IgD-negative memory B cell (primary cell): ENCODE results near the gene CDKN2B. TPM values are rescaled to one million over a fixed set of nuclear protein-coding genes. Genes with fewer than 3 reads are reported as not detected.

Experiments used
- H3K27ac Mint-ChIP-seq, 3 donors: one replicate each; pipeline ENCODE4 v1.8.0; 2020 to 2022; ENCODE audit warnings: mild to moderate bottlenecking in 3 of 3, mixed read lengths in 3 of 3, moderate library complexity in 1 of 3
- H3K27me3 Mint-ChIP-seq: one replicate; pipeline ENCODE4 v1.8.0; 2021; ENCODE audit warnings: mixed read lengths
- H3K36me3 Mint-ChIP-seq: one replicate; pipeline ENCODE4 v1.8.0; 2020; ENCODE audit warnings: mild to moderate bottlenecking, mixed read lengths
- H3K4me1 Mint-ChIP-seq, 3 donors: one replicate each; pipeline ENCODE4 v1.8.0; 2020 to 2022; ENCODE audit warnings: mixed read lengths in 3 of 3, mild to moderate bottlenecking in 1 of 3
- H3K4me3 Mint-ChIP-seq, 4 donors: one replicate each; pipeline ENCODE4 v1.8.0; 2020 to 2022; ENCODE audit warnings: mild to moderate bottlenecking in 4 of 4, mixed read lengths in 4 of 4, moderate library complexity in 3 of 4
- H3K9me3 Mint-ChIP-seq, 3 donors: one replicate each; pipeline ENCODE4 v1.8.0; 2020 to 2021; ENCODE audit warnings: mixed read lengths in 3 of 3, mild to moderate bottlenecking in 1 of 3
- polyA plus RNA-seq: library from polyadenylated mRNA; unstranded; fragments of 300-500 nt; fragmentation: Illumina TruSeq; gene quantifications from one replicate; pipeline ENCODE4 v1.2.3, GENCODE V29; 2021

Gene CDKN2B
- polyA plus RNA-seq, 1 donor from 2014 or later = 0.23 TPM

GRCh38 chr9:21993893-21994555 is 15.1 kb downstream of the CDKN2B start, which contains the start of gene CDKN2A:
Gene CDKN2A (minus strand): TSS chr9:21994392.
- Mint-ChIP-seq H3K36me3 (peaks cover 2% of the 10 kb centered on the region), H3K4me1 (peaks cover 11 to 16% (median 15%) of the 10 kb centered on the region in 3 donors), H3K27ac (peak within 1 kb of the TSS; percentile 93 to 98 (median 97)), H3K27me3 (peaks cover 13% of the 10 kb centered on the region), H3K4me3 (peak within 1 kb of the TSS; percentile 96 to 100 (median 100)), H3K9me3 (peaks cover 0 to 2% (median 0%) of the 10 kb centered on the region in 3 donors)

GRCh38 chr9:21993007-21993406 is 16.1 kb downstream of the CDKN2B start:
- peaks cover 16% of the 10 kb centered on the region for H3K27me3 Mint-ChIP-seq
- peaks cover 0 to 2% (median 0%) of the 10 kb centered on the region in 3 donors for H3K9me3 Mint-ChIP-seq
- peak overlapping the region; percentile 96 to 100 (median 100) for H3K4me3 Mint-ChIP-seq
- H3K4me1 Mint-ChIP-seq = peaks cover 11 to 16% (median 15%) of the 10 kb centered on the region in 3 donors
- peak overlapping the region in 2 of 3 donors; percentile 88 to 97 for H3K27ac Mint-ChIP-seq
- H3K36me3 Mint-ChIP-seq = peaks cover 2% of the 10 kb centered on the region

GRCh38 chr9:21991072-21991959 is 17.8 kb downstream of the CDKN2B start:
- H3K27me3 Mint-ChIP-seq = peaks cover 21% of the 10 kb centered on the region
- H3K4me3 Mint-ChIP-seq = peak overlapping the region in 2 of 4 donors; percentile 49 to 53
- H3K27ac Mint-ChIP-seq = peak overlapping the region in 1 of 3 donors; percentile 74
- H3K36me3 Mint-ChIP-seq = peaks cover 2% of the 10 kb centered on the region
- H3K9me3 Mint-ChIP-seq = peaks cover 0 to 1% (median 0%) of the 10 kb centered on the region in 3 donors
- peaks cover 15 to 18% (median 17%) of the 10 kb centered on the region in 3 donors for H3K4me1 Mint-ChIP-seq

- peak overlapping the region in 2 of 4 donors; percentile 53 to 65 for H3K4me3 Mint-ChIP-seq
- H3K27ac Mint-ChIP-seq = peak overlapping the region in 2 of 3 donors; percentile 70 to 74
- peaks cover 2% of the 10 kb centered on the region for H3K36me3 Mint-ChIP-seq
- peaks cover 10 to 13% (median 11%) of the 10 kb centered on the region in 3 donors for H3K4me1 Mint-ChIP-seq
- H3K27me3 Mint-ChIP-seq = peaks cover 26% of the 10 kb centered on the region
- H3K9me3 Mint-ChIP-seq = no peaks in the 10 kb centered on the region
Observed at GRCh38 chr9:21989440-21990189, 19.5 kb downstream of the CDKN2B start.

GRCh38 chr9:21988056-21988990 is 20.8 kb downstream of the CDKN2B start:
- H3K4me3 Mint-ChIP-seq = no peak overlapping the region
- peaks cover 4 to 12% (median 5%) of the 10 kb centered on the region in 3 donors for H3K4me1 Mint-ChIP-seq
- H3K36me3 Mint-ChIP-seq = peaks cover 2% of the 10 kb centered on the region
- H3K27ac Mint-ChIP-seq = peak overlapping the region in 2 of 3 donors; percentile 21 to 35
- peaks cover 31% of the 10 kb centered on the region for H3K27me3 Mint-ChIP-seq
- no peaks in the 10 kb centered on the region for H3K9me3 Mint-ChIP-seq

GRCh38 chr9:21985964-21986667 is 23.0 kb downstream of the CDKN2B start:
- no peaks in the 10 kb centered on the region for H3K9me3 Mint-ChIP-seq
- peaks cover 2% of the 10 kb centered on the region for H3K36me3 Mint-ChIP-seq
- H3K4me3 Mint-ChIP-seq = no peak overlapping the region
- H3K27ac Mint-ChIP-seq = no peak overlapping the region
- peaks cover 31% of the 10 kb centered on the region for H3K27me3 Mint-ChIP-seq
- peaks cover 2 to 5% (median 2%) of the 10 kb centered on the region in 3 donors for H3K4me1 Mint-ChIP-seq

GRCh38 chr9:21984101-21984500 is 25.0 kb downstream of the CDKN2B start:
- Mint-ChIP-seq H3K27ac (no peak overlapping the region), H3K36me3 (no peaks in the 10 kb centered on the region), H3K27me3 (peaks cover 28% of the 10 kb centered on the region), H3K4me3 (no peak overlapping the region), H3K4me1 (peaks cover 2 to 5% (median 2%) of the 10 kb centered on the region in 3 donors), H3K9me3 (peaks cover 0 to 3% (median 0%) of the 10 kb centered on the region in 3 donors)

GRCh38 chr9:21983561-21983935 is 25.6 kb downstream of the CDKN2B start:
- Mint-ChIP-seq H3K27ac (peak overlapping the region in 1 of 3 donors; percentile 28), H3K36me3 (no peaks in the 10 kb centered on the region), H3K4me1 (peaks cover 2 to 5% (median 2%) of the 10 kb centered on the region in 3 donors), H3K27me3 (peaks cover 33% of the 10 kb centered on the region), H3K4me3 (no peak overlapping the region), H3K9me3 (peaks cover 0 to 3% (median 1%) of the 10 kb centered on the region in 3 donors)

GRCh38 chr9:21982861-21983560 is 26.1 kb downstream of the CDKN2B start:
- H3K9me3 Mint-ChIP-seq = peaks cover 0 to 3% (median 1%) of the 10 kb centered on the region in 3 donors
- no peaks in the 10 kb centered on the region for H3K36me3 Mint-ChIP-seq
- no peak overlapping the region for H3K4me3 Mint-ChIP-seq
- H3K27me3 Mint-ChIP-seq = peaks cover 30% of the 10 kb centered on the region
- H3K27ac Mint-ChIP-seq = peak overlapping the region in 1 of 3 donors; percentile 28
- peaks cover 2 to 5% (median 2%) of the 10 kb centered on the region in 3 donors for H3K4me1 Mint-ChIP-seq

- Mint-ChIP-seq H3K9me3 (peaks cover 0 to 3% (median 1%) of the 10 kb centered on the region in 3 donors), H3K4me1 (peaks cover 2 to 5% (median 2%) of the 10 kb centered on the region in 3 donors), H3K27me3 (peaks cover 28% of the 10 kb centered on the region), H3K27ac (no peak overlapping the region), H3K4me3 (no peak overlapping the region), H3K36me3 (no peaks in the 10 kb centered on the region)
Observed at GRCh38 chr9:21982391-21982790, 26.7 kb downstream of the CDKN2B start.

GRCh38 chr9:21976334-21976875 is 32.7 kb downstream of the CDKN2B start:
- Mint-ChIP-seq H3K36me3 (peaks cover 2% of the 10 kb centered on the region), H3K4me1 (peaks cover 14 to 20% (median 14%) of the 10 kb centered on the region in 3 donors), H3K27ac (peak overlapping the region in 2 of 3 donors; percentile 53 to 83), H3K4me3 (peak overlapping the region in 1 of 4 donors; percentile 48), H3K27me3 (peaks cover 60% of the 10 kb centered on the region), H3K9me3 (peaks cover 1 to 16% (median 4%) of the 10 kb centered on the region in 3 donors)

GRCh38 chr9:21974722-21975409 is 34.2 kb downstream of the CDKN2B start:
- Mint-ChIP-seq H3K4me1 (peaks cover 16 to 23% (median 18%) of the 10 kb centered on the region in 3 donors), H3K9me3 (peaks cover 1 to 21% (median 8%) of the 10 kb centered on the region in 3 donors), H3K27ac (peak overlapping the region; percentile 83 to 95 (median 85)), H3K4me3 (peak overlapping the region; percentile 81 to 90 (median 89)), H3K27me3 (peaks cover 73% of the 10 kb centered on the region), H3K36me3 (peaks cover 2% of the 10 kb centered on the region)
